WI38 (cell line): ENCODE data around the gene STARD3.
A peak's percentile ranks its signal among the peaks of the same experiment; 100 is the strongest.

Experiments used
- H3K4me3 ChIP-seq: 2 replicates; pipeline ENCODE4 v1.5.1; 2011; ENCODE audit warnings: low read depth, mild to moderate bottlenecking, control low read depth, low read length
- TF ChIP-seq, protein P1 (sequence below): IDR thresholded peaks from 2 replicates; pipeline ENCODE4 v1.5.1; 2012; ENCODE audit warnings: low read depth, mild to moderate bottlenecking, control low read depth, low read length

The STARD3 gene

DNA sequence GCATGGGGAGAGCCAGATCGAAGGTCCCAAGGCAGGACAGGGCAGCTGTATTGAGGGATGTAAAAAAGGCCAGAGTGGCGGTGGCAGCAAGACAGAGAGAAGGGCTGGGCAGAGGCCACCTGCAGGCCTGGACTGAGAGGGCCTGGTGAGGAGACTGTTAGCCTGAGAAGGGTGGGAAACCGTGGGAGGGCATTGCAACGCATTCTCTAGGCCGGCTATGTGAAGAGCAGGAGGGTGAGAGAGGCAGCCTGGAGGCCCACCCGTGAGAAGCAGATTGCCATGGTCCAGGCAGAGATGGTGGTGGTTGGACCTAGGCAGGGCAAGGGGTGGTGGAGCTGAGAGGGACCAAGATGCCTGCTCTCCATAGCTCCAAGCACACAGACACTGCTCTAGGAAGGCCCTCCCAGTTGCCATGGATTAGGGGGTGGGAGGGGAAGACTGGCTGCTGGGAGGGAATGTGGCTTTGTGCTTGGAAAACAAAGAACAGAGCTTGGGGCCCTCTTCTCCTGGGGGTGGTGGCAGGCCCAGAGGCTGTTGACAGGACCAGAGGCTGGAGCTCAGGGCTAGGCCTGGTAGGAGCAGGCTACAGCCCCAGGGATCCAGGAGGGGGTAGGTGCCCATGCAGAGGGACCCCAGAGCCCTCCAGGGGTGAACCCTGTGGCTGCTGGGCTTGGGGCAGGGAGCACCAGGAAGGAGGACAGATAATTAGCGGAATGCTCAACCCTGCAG, 15.8 kb downstream of the STARD3 start:
- TF ChIP-seq, protein P1, sequence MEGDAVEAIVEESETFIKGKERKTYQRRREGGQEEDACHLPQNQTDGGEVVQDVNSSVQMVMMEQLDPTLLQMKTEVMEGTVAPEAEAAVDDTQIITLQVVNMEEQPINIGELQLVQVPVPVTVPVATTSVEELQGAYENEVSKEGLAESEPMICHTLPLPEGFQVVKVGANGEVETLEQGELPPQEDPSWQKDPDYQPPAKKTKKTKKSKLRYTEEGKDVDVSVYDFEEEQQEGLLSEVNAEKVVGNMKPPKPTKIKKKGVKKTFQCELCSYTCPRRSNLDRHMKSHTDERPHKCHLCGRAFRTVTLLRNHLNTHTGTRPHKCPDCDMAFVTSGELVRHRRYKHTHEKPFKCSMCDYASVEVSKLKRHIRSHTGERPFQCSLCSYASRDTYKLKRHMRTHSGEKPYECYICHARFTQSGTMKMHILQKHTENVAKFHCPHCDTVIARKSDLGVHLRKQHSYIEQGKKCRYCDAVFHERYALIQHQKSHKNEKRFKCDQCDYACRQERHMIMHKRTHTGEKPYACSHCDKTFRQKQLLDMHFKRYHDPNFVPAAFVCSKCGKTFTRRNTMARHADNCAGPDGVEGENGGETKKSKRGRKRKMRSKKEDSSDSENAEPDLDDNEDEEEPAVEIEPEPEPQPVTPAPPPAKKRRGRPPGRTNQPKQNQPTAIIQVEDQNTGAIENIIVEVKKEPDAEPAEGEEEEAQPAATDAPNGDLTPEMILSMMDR = no peak

DNA sequence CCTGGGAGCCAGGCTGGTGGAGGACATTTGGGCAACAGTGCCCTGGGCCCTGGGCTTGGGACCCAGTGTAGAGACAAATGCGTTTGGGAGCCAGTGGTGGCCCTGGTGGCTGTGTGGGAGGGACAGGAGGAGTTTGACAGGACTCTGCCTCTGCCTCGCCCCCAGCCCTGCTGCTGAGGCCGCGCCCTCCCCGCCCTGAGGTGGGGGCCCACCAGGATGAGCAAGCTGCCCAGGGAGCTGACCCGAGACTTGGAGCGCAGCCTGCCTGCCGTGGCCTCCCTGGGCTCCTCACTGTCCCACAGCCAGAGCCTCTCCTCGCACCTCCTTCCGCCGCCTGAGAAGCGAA, 16.3 kb downstream of the STARD3 start:
- no peak overlapping the region for H3K4me3 ChIP-seq
- TF ChIP-seq, protein P1 = no peak

More for the DNA sequence above, 15.8 kb downstream of the STARD3 start:
- no peak overlapping the region for H3K4me3 ChIP-seq

DNA sequence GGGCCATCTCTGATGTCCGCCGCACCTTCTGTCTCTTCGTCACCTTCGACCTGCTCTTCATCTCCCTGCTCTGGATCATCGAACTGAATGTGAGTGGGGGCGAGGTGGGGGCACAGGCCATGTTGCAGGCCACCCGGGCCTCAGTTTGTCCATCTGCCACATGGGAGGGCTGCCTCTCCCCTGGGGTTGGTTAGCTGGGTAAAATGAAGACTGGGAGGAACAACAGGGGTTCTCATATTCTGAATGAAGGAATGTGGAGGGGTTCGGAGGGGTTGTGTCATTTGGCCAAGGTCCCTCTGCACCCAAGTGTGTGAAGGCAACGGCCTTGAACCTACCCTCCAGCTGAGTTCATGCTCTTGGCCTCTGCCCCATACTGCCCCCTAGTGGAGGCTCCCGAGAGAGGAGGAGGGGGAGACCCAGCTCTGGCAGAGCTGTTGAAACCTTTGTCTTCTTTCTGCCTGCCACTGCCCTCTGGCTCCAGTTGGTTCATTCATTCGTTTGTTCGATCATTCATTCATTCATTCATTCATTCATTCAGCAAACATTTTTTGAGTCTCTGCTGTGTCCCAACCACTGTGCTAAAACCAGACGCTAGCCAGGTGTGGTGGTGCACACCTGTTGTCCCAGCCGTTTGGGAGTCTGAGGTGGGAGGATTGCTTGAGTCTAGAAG, 16.9 kb downstream of the STARD3 start:
- TF ChIP-seq, protein P1 = peak; percentile 90
- H3K4me3 ChIP-seq = no peak overlapping the region

DNA sequence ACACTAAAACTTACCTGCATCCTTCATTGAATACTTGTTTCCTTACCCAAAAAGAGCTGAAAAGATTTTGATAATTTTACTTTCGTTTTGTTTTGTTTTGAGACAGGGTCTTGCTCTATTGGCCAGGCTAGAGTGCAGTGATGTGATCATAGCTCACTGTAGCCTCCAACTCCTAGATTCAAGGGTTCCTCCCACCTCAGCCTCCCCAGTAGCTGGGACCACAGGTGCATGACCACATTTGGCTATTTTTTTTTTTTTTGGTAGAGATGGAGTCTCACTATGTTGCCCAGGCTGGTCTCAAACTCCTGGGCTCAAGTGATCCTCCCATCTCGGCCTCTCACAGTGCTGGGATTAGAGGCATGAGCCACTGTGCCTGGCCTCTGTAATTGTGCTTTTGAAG, 18.2 kb downstream of the STARD3 start:
- TF ChIP-seq, protein P1 = no peak

DNA sequence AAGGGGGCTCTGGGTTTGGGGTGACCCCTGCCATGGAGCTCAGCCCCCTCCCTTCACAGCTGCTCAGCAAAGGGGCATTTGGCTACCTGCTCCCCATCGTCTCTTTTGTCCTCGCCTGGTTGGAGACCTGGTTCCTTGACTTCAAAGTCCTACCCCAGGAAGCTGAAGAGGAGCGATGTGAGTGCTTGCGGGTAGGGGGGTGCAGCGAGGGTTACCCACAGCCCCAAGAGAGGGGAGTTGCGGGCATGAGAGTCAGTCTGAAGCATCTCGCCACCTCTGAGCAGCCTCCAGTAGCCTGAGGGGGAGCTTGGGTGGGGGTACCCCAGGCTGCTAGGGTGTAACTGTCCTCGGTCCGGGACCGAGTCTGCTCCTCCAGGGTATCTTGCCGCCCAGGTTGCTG, 21.4 kb downstream of the STARD3 start:
- TF ChIP-seq, protein P1 = no peak
- H3K4me3 ChIP-seq = no peak overlapping the region

More for the DNA sequence above, 18.2 kb downstream of the STARD3 start:
- no peak overlapping the region for H3K4me3 ChIP-seq

DNA sequence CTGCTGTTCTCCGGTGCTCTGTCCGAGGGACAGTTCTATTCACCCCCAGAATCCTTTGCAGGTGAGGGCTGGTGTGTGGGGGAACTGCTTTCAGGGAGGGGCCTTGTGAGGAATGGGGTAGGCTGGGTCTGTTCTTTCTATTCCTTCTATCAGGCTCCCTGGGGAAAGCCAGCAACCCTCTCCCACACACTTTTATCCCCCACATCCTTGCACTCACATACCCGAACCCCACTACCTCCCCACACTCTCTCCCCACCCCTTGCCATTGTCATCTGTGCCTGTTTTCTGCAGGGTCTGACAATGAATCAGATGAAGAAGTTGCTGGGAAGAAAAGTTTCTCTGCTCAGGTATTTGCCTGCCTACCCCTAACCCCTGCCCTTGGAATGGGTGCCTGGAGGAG, 21.8 kb downstream of the STARD3 start:
- TF ChIP-seq, protein P1 = no peak
- no peak overlapping the region for H3K4me3 ChIP-seq

DNA sequence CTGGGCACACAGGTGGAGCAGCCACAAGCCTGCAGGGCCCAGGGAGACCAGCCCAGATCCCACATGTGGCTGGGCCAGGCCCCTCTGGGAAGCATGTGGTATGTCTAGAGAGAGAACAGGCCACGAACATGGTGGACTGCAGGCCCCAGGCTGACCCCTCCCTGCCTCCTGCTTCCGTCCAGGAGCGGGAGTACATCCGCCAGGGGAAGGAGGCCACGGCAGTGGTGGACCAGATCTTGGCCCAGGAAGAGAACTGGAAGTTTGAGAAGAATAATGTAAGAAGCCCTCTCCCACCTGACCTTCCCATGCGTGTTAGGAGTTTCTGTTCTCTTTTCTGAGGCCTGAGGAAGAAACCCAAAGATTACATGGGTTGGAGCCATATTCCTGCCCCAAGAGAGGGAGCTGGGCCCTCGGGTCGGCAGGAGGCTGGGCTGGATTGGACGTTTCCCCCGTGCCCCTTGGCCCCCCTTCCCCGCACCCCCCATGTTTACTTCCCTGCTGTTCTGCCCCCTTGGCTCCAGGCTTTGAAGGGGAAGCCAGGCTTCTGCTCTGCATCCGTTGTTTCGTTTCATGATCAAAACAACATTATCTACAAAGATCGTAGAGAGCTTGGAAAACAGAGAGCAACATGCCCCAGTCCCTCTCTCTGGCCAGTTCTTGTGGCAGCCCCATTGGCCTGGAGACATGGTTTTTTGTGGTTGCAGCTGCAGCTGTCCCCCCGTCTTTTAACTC, 22.5 kb downstream of the STARD3 start:
- TF ChIP-seq, protein P1 = no peak
- no peak overlapping the region for H3K4me3 ChIP-seq
